HepG2 (cell line): ENCODE measurements around the gene MIPEP.

ENCODE experiments used
- CHD2 ChIP-seq: IDR thresholded peaks from 2 replicates; pipeline ENCODE4 v1.6.1; 2011; ENCODE audit warnings: low read depth, low read length, improper control_type of control experiment
- ELF1 ChIP-seq: sonication (generic); formaldehyde crosslinking; IDR thresholded peaks from 2 replicates; pipeline ENCODE4 v1.4.0; 2020; ENCODE audit warnings: missing genetic modification reagents
- NFIC ChIP-seq: IDR thresholded peaks from 2 replicates; pipeline ENCODE4 v1.6.1; 2012; ENCODE audit warnings: mild to moderate bottlenecking, low read length, inconsistent platforms
- RXRA ChIP-seq: sonication (generic); formaldehyde crosslinking; IDR thresholded peaks from 2 replicates; pipeline ENCODE4 v1.5.1; 2020; ENCODE audit warnings: missing genetic modification reagents
- SMC3 ChIP-seq: IDR thresholded peaks from 2 replicates; pipeline ENCODE4 v1.6.1; 2011; ENCODE audit warnings: low read length, improper control_type of control experiment
- ZNF510 ChIP-seq: sonication (generic); formaldehyde crosslinking; IDR thresholded peaks from 2 replicates; pipeline ENCODE4 v1.4.0; 2020; ENCODE audit warnings: low read depth, mild to moderate bottlenecking, missing genetic modification reagents
- ZZZ3 ChIP-seq: sonication (generic); formaldehyde crosslinking; IDR thresholded peaks from 2 replicates; pipeline ENCODE4 v1.4.0; 2020; ENCODE audit warnings: missing genetic modification reagents, mild to moderate bottlenecking, borderline replicate concordance
- TF ChIP-seq, protein P1 (sequence below): sonication (generic); formaldehyde crosslinking; IDR thresholded peaks from 2 replicates; pipeline ENCODE4 v1.5.0; 2020; ENCODE audit warnings: mild to moderate bottlenecking, missing genetic modification reagents, moderate library complexity

DNA sequence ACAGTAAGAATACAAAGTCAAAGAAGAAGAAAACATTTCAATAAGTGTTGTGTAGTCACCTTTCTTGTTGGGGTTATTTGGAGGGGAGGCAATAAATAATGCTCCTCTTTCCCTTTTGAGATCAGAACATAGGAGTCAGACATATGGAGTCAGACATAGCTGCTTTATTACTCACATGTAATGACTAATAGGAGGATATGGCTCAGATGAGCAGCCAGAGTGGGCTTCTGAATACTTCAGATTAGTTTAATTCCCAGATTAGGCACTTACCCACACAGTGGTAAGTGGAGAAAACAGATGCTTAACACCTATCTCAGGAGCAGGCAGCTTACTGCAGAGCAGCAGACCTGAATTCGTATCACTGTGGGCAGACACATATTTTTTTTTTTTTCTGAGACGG lies 39.8 kb upstream of the MIPEP start:
- TF ChIP-seq ZNF510 (CRISPR knock-in tag) (no peak), SMC3 (no peak), ZZZ3 (CRISPR knock-in tag) (no peak), ELF1 (CRISPR knock-in tag) (no peak), CHD2 (no peak), RXRA (CRISPR knock-in tag) (no peak), NFIC (no peak)
- TF ChIP-seq, protein P1, sequence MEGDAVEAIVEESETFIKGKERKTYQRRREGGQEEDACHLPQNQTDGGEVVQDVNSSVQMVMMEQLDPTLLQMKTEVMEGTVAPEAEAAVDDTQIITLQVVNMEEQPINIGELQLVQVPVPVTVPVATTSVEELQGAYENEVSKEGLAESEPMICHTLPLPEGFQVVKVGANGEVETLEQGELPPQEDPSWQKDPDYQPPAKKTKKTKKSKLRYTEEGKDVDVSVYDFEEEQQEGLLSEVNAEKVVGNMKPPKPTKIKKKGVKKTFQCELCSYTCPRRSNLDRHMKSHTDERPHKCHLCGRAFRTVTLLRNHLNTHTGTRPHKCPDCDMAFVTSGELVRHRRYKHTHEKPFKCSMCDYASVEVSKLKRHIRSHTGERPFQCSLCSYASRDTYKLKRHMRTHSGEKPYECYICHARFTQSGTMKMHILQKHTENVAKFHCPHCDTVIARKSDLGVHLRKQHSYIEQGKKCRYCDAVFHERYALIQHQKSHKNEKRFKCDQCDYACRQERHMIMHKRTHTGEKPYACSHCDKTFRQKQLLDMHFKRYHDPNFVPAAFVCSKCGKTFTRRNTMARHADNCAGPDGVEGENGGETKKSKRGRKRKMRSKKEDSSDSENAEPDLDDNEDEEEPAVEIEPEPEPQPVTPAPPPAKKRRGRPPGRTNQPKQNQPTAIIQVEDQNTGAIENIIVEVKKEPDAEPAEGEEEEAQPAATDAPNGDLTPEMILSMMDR (CRISPR knock-in tag), result no peak
